ENCODE measurements around the gene GMCL1. TPM values are rescaled to one million over a fixed set of nuclear protein-coding genes. Genes with fewer than 3 reads are reported as not detected.

Gene GMCL1
- total and polyA plus RNA-seq, 2 of the 13 experiments (the other 11 are each of a cell fraction or from before 2014, with no cell fraction given), result 18.7 to 24.0 TPM

- TF ChIP-seq ZNF510 (CRISPR knock-in tag; IDR thresholded peaks at IDR 0.05; ENCODE audit: low read depth), result no peak
- no peak for TF ChIP-seq ZNF30 (CRISPR knock-in tag; IDR thresholded peaks at IDR 0.05)
- no peak for TF ChIP-seq RCOR2 (CRISPR knock-in tag; IDR thresholded peaks at IDR 0.05)
- TF ChIP-seq ZNF546 (CRISPR knock-in tag; conservative IDR thresholded peaks at IDR 0.05), result no peak
- no peak for TF ChIP-seq TFE3 (CRISPR knock-in tag; IDR thresholded peaks at IDR 0.05)
- no peak for TF ChIP-seq TEAD2 (CRISPR knock-in tag; IDR thresholded peaks at IDR 0.05)
- TF ChIP-seq ETV6 (CRISPR knock-in tag; conservative IDR thresholded peaks at IDR 0.05), result no peak
- no peak for TF ChIP-seq SMYD3 (CRISPR knock-in tag; IDR thresholded peaks at IDR 0.05)
- no peak for TF ChIP-seq NR2F1 (CRISPR knock-in tag; IDR thresholded peaks at IDR 0.05)
- no peak for TF ChIP-seq ZSCAN21 (CRISPR knock-in tag; IDR thresholded peaks at IDR 0.05; ENCODE audit: borderline replicate concordance)
- TF ChIP-seq NR2F6 (IDR thresholded peaks at IDR 0.05), result no peak
- no peak for TF ChIP-seq NR2F6 (CRISPR knock-in tag; IDR thresholded peaks at IDR 0.05)
- TF ChIP-seq ZNF275 (CRISPR knock-in tag; IDR thresholded peaks at IDR 0.05; ENCODE audit: borderline replicate concordance), result no peak
- no peak for TF ChIP-seq ZNF329 (CRISPR knock-in tag; IDR thresholded peaks at IDR 0.05; ENCODE audit: low read depth)
- no peak for TF ChIP-seq ZNF724P (CRISPR knock-in tag; IDR thresholded peaks at IDR 0.05; ENCODE audit: borderline replicate concordance)
- no peak for TF ChIP-seq MXD1 (CRISPR knock-in tag; IDR thresholded peaks at IDR 0.05)
- no peak for TF ChIP-seq CHD2 (IDR thresholded peaks at IDR 0.05; ENCODE audit: low read depth, low read length)
- TF ChIP-seq MAF1 (CRISPR knock-in tag; IDR thresholded peaks at IDR 0.05; ENCODE audit: borderline replicate concordance), result no peak
- no peak for TF ChIP-seq KIAA2018 (CRISPR knock-in tag; IDR thresholded peaks at IDR 0.05; ENCODE audit: borderline replicate concordance)
These were observed 815 bp downstream of the GMCL1 start (continued) for GRCh38 chr2:69830045-69830905.
